Tibial nerve (tissue), 4 donors: ENCODE data around the gene SRPK1.

Experiments
- EP300 ChIP-seq, 2 donors: sonication (generic); formaldehyde crosslinking; IDR thresholded peaks; one replicate each; pipeline ENCODE4 v1.6.1; 2017; ENCODE audit warnings: antibody characterized with exemption in 2 of 2, mild to moderate bottlenecking in 1 of 2
- POLR2A ChIP-seq, 2 donors: fragments of 450-650 bp; IDR thresholded peaks; one replicate each; pipeline ENCODE4 v1.6.1; 2017; ENCODE audit warnings: antibody characterized with exemption in 2 of 2, mild to moderate bottlenecking in 2 of 2, moderate library complexity in 2 of 2
- TF ChIP-seq, protein P1 (sequence below), 5 experiments: fragments of 200-600 bp in 3 of 5; fragments of 450-650 bp in 2 of 5; sonication (generic) in 3 of 5; IDR thresholded peaks; one replicate each; pipeline ENCODE4 v1.5.1; 2016 to 2019; ENCODE audit warnings: antibody characterized with exemption in 5 of 5, mild to moderate bottlenecking in 3 of 5, moderate library complexity in 2 of 5

DNA sequence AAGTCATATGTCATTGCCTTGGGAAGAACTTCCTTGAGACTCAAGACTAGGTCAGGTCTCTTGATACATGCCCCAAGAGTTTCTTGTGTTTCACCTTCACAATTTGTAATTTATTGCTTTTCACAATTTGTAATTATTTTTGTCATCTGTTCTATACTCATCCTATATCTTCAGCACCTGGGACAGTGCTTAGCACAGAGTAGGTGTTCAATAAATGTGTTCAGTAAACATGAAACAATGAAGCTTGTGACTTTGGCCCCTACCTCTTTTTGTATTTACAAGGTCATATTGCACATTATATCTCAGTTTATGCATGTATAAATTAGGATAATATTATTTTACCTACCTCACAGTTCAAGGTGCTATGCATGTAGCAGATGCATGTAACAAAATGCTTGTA is 21.5 kb upstream of the SRPK1 start:
- TF ChIP-seq POLR2A (IDR thresholded peaks at IDR 0.05) (no peak), EP300 (IDR thresholded peaks at IDR 0.05) (no peak)
- TF ChIP-seq, protein P1, sequence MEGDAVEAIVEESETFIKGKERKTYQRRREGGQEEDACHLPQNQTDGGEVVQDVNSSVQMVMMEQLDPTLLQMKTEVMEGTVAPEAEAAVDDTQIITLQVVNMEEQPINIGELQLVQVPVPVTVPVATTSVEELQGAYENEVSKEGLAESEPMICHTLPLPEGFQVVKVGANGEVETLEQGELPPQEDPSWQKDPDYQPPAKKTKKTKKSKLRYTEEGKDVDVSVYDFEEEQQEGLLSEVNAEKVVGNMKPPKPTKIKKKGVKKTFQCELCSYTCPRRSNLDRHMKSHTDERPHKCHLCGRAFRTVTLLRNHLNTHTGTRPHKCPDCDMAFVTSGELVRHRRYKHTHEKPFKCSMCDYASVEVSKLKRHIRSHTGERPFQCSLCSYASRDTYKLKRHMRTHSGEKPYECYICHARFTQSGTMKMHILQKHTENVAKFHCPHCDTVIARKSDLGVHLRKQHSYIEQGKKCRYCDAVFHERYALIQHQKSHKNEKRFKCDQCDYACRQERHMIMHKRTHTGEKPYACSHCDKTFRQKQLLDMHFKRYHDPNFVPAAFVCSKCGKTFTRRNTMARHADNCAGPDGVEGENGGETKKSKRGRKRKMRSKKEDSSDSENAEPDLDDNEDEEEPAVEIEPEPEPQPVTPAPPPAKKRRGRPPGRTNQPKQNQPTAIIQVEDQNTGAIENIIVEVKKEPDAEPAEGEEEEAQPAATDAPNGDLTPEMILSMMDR (IDR thresholded peaks at IDR 0.05) = no peak
